Ishikawa (cell line): ENCODE results near the gene KIAA0586.

Experiments
- CEBPB ChIP-seq: IDR thresholded peaks from 2 replicates; pipeline ENCODE4 v1.6.1; 2012
- EP300 ChIP-seq: IDR thresholded peaks from 2 replicates; pipeline ENCODE4 v1.6.1; 2012; ENCODE audit warnings: borderline replicate concordance
- TAF1 ChIP-seq: IDR thresholded peaks from 2 replicates; pipeline ENCODE4 v1.6.1; 2012; ENCODE audit warnings: low read depth, mild to moderate bottlenecking
- TEAD4 ChIP-seq: IDR thresholded peaks from 2 replicates; pipeline ENCODE4 v1.6.1; 2012

DNA sequence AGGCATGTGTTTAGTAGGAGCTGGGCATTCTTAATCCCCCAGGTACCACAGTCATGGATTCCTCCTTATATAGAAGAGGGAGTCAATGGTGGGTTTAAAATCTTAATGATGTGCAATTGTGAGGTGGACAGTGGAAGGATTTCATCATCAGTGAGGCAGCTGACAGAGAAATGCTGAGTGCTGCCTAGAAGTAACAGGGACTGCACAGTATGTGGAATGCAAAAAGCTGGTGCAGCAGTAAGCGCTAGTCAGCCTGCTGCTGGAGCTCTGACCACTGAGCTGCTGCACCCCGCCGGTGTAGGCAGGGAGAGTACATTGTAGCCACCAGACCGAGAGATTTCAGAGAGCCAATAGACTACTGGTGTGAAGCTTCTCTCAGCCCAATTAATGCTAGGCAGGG, 129.7 kb downstream of the KIAA0586 start:
- TF ChIP-seq EP300 = no peak
- no peak for TF ChIP-seq TEAD4
- no peak for TF ChIP-seq CEBPB
- no peak for TF ChIP-seq TAF1
